Nephron (organoid): ENCODE data around the gene CARD14.
A peak's percentile ranks its signal among the peaks of the same experiment; 100 is the strongest.

ENCODE experiments used
- H3K27ac Mint-ChIP-seq, 3 experiments: 2 replicates each; pipeline ENCODE4 v1.8.0; 2020; ENCODE audit warnings: mixed read lengths in 3 of 3, mild to moderate bottlenecking in 2 of 3, moderate library complexity in 1 of 3
- H3K27me3 Mint-ChIP-seq: 2 replicates; pipeline ENCODE4 v1.8.0; 2021; ENCODE audit warnings: low read depth, mild to moderate bottlenecking, moderate library complexity, mixed read lengths
- H3K36me3 Mint-ChIP-seq: 2 replicates; pipeline ENCODE4 v1.8.0; 2020; ENCODE audit warnings: low read depth, mixed read lengths
- H3K4me1 Mint-ChIP-seq: 2 replicates; pipeline ENCODE4 v1.8.0; 2020; ENCODE audit warnings: mixed read lengths
- H3K4me3 Mint-ChIP-seq, 3 experiments: 2 replicates each; pipeline ENCODE4 v1.8.0; 2020; ENCODE audit warnings: mild to moderate bottlenecking in 3 of 3, mixed read lengths in 3 of 3, moderate library complexity in 2 of 3
- H3K9me3 Mint-ChIP-seq: 2 replicates; pipeline ENCODE4 v1.8.0; 2020; ENCODE audit warnings: mixed read lengths
- CTCF ChIP-seq, 3 experiments: fragments of 200-600 bp; sonication (generic); IDR thresholded peaks; one replicate each; pipeline ENCODE4 v1.5.0; 2021; ENCODE audit warnings: antibody characterized with exemption in 3 of 3; ENCODE audit not compliant: unreplicated experiment in 3 of 3

CARD14 gene

DNA sequence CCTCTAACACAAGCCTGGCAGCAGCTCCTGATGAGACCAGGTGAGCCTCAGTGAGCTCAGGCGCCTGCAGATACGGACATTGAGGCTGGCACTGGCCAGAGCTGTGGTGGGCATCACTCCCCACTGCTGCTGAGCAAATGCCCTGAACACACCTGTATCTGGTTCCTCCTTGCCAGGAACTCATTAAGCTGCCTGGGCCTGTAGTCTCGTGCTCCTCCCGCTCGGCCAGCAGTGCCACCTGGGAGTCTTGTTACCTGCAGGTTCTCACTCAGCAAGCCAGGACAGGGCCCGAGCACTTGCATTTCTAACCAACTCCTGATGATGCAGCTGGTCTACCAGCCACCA lies 36.2 kb upstream of the CARD14 start:
- Mint-ChIP-seq H3K4me3 (no peak overlapping the region), H3K36me3 (peaks cover 52% of the 10 kb centered on the region), H3K27me3 (no peaks in the 10 kb centered on the region), H3K27ac (no peak overlapping the region), H3K4me1 (no peaks in the 10 kb centered on the region), H3K9me3 (no peaks in the 10 kb centered on the region)
- TF ChIP-seq CTCF (IDR thresholded peaks at IDR 0.05; ENCODE audit: unreplicated experiment in 3 of 3) = no peak

DNA sequence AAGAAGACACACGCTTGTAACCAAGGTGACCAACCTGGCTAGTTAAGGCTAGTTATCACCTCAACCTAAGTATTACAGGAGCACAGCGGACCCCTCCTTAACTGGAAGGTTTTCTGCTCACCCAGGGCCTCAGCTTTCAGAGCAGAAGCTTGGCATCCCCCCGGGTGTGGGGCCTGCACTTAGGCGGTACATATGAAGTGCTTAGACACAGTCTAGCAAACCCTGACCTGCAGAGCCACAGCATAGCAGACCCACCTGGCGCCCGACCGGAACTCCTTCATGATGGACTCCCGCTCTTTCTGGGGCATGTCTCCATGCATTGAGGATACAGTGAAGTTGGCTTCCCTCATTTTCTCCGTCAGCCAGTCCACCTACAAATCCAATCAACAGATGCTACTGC lies 32.7 kb upstream of the CARD14 start:
- H3K36me3 Mint-ChIP-seq = peaks cover 85% of the 10 kb centered on the region
- H3K4me3 Mint-ChIP-seq = no peak overlapping the region
- H3K4me1 Mint-ChIP-seq = no peaks in the 10 kb centered on the region

GRCh38 chr17:80138856-80139426 lies 30.9 kb upstream of the CARD14 start:
- no peak for TF ChIP-seq CTCF (IDR thresholded peaks at IDR 0.05; ENCODE audit: unreplicated experiment in 3 of 3)
- Mint-ChIP-seq H3K4me1 (no peaks in the 10 kb centered on the region), H3K27ac (no peak overlapping the region), H3K4me3 (no peak overlapping the region), H3K9me3 (no peaks in the 10 kb centered on the region), H3K27me3 (no peaks in the 10 kb centered on the region), H3K36me3 (peaks cover 81% of the 10 kb centered on the region)

More for the DNA sequence above, 32.7 kb upstream of the CARD14 start:
- Mint-ChIP-seq H3K27me3 (no peaks in the 10 kb centered on the region), H3K27ac (no peak overlapping the region), H3K9me3 (no peaks in the 10 kb centered on the region)
- TF ChIP-seq CTCF (IDR thresholded peaks at IDR 0.05; ENCODE audit: unreplicated experiment in 3 of 3) = no peak

DNA sequence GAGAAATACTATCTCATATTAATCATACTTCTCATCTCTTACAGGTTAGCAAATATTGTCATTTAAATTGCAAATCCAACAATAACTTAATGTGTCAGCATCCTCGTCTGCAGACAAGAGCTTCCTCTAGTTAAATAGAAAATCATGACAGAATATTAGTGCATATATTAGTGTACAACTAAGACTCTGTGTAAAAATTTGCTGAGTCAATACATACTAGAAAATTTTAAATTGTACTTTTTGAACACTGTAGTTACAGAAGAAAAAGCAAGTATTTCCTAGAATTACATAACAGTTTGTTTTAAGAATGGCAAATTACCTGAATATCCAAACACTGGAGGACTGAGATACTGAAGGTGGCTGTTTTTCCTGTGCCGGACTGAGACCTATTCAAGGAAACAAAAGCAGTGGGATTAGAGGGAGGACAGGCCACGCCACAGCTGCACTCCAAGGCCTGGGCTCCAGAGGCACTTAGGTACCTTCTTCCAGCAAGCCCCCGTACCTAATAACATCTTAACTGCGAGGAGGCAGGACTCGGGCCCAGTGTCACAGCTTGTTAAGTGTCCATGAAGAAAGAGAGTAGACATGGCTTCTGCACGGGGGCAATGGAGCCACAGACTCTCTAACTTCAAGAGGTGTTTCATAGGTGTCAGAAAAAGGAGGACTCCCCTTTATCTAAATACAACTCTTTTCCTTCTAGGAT lies 28.2 kb upstream of the CARD14 start:
- H3K4me3 Mint-ChIP-seq = no peak overlapping the region

GRCh38 chr17:80142929-80143328 lies 26.9 kb upstream of the CARD14 start:
- no peak overlapping the region for H3K27ac Mint-ChIP-seq
- H3K27me3 Mint-ChIP-seq = peaks cover 3% of the 10 kb centered on the region
- no peaks in the 10 kb centered on the region for H3K9me3 Mint-ChIP-seq
- H3K4me1 Mint-ChIP-seq = peaks cover 26% of the 10 kb centered on the region
- no peak for TF ChIP-seq CTCF (IDR thresholded peaks at IDR 0.05; ENCODE audit: unreplicated experiment in 3 of 3)
- peak overlapping the region in 2 of 3 experiments; percentile 53 to 59 for H3K4me3 Mint-ChIP-seq
- peaks cover 56% of the 10 kb centered on the region for H3K36me3 Mint-ChIP-seq

More for the DNA sequence above, 28.2 kb upstream of the CARD14 start:
- Mint-ChIP-seq H3K36me3 (peaks cover 69% of the 10 kb centered on the region), H3K9me3 (no peaks in the 10 kb centered on the region), H3K27me3 (no peaks in the 10 kb centered on the region), H3K27ac (no peak overlapping the region), H3K4me1 (peaks cover 20% of the 10 kb centered on the region)
- no peak for TF ChIP-seq CTCF (IDR thresholded peaks at IDR 0.05; ENCODE audit: unreplicated experiment in 3 of 3)
